GM10248 (cell line): Measurements from ENCODE around the gene TMEM89.

Experiments
- CTCF ChIA-PET: fragments of 300-600 bp; sonication (Branson Sonifier 250); formaldehyde crosslinking; extraction: SDS; loops from one replicate; lab custom pipeline; 2021; ENCODE audit warnings: antibody characterized with exemption; lab: Yijun Ruan, JAX
- POLR2A ChIA-PET: fragments of 350-650 bp; sonication (Branson Sonifier 250); formaldehyde crosslinking; extraction: SDS; loops from one replicate; lab custom pipeline; 2020; ENCODE audit warnings: antibody characterized with exemption; lab: Yijun Ruan, JAX
- DNase-seq: peaks from one replicate; pipeline ENCODE4 v3.0.0; 2012; ENCODE audit errors: extremely low spot score
- CTCF ChIP-seq: IDR thresholded peaks from 2 replicates; pipeline ENCODE4 v1.5.1; 2012; ENCODE audit warnings: mild to moderate bottlenecking, low read depth; ENCODE audit errors: extremely low read depth, missing control alignments, control extremely low read depth

Gene TMEM89

DNA sequence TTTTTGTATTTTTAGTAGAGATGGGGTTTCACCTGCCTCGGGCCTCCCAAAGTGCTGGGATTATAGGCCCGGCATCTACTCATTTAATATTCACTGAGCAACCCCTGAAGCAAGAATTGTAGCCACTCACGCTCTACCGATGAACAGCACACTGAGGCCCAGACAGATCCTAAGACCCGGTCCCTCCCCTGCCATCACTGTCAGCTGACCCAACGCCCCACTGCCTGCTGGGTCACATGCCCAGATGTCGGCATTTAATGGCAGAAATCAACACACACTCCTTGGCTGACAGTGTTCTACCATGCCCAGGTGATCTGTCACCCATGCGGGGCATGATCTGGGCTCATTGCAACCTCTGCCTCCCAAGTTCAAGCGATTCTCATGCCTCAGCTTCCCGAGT is 3.2 kb upstream of the TMEM89 start:
- TF ChIP-seq CTCF: no peak
- ChIA-PET POLR2A (no interaction called here), CTCF (interaction anchor here (1.0 to 4.4 kb wide), 4 partner anchors 10 to 61 kb away, joined by 3 to 35 read pairs (median 8); partner anchors contain the start of genes NCKIPSD, SLC26A6 and UQCRC1)
- no peak for DNase-seq

GRCh38 chr3:48623851-48624547 is 2.4 kb upstream of the TMEM89 start:
- TF ChIP-seq CTCF: no peak
- ChIA-PET POLR2A (interaction anchor here (1.2 kb wide), 1 partner anchor 12 kb away, joined by 4 read pairs; the partner anchor contains the start of gene SLC26A6), CTCF (interaction anchor here (0.9 to 4.4 kb wide), 6 partner anchors 11 to 223 kb away, joined by 3 to 35 read pairs (median 4); partner anchors contain the start of genes PFKFB4, SLC26A6 and UQCRC1)
- no peak for DNase-seq

DNA sequence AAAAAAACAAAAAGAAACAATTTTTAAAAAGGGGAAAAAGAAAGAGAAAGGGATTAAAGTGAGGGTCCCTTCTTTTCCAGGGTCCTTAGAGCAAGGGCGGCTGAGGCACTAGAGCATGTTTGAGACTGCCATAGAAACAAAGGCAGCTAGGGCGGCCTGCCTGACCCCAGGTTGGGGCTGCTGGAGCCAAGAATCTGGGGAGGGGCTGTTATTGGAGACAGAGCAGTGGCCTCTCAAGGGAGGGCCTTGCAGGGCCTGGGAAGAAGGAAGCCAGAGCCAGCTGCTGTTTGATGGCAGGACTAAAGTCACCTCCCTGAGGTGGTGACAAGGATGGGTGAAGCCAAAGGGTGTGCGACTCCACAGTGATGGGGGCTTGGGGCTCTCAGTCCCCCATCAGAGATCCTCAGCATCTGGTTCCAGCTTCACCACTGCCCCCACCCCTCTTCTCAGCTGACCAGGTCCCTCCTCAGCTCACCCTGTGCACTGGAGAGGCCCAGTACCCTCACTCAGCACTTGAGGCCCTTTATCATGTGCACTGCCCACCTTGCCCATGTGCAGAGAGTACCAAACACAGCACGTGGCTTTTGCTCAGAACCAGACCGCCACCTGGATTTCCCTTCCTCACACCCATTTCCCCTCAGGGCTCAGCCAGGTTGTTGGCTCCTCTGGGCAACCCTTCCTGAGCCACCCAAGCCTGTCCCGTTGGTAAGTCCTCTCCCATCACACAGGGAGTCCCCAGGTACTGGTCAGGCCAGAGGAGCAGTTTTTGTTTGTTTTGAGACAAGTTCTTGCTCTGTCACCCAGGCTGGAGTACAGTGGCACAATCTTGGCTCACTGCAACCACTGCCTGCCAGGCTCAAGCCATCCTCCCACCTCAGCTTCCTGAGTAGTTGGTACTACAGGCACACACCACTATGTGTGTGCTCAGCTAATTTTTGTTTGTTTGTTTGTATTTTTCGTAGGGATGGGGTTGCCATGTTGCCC is 1.7 kb downstream of the TMEM89 start:
- no peak for DNase-seq
- ChIA-PET CTCF (interaction anchor here (1.1 to 1.2 kb wide), 3 partner anchors 9 to 17 kb away, joined by 3 to 6 read pairs (median 4); partner anchors contain the start of gene SLC26A6), POLR2A (no interaction called here)
- TF ChIP-seq CTCF: no peak

- DNase-seq: no peak
- no peak for TF ChIP-seq CTCF
- ChIA-PET POLR2A (no interaction called here), CTCF (interaction anchor here (1.6 kb wide), 1 partner anchor 18 kb away, joined by 6 read pairs; the partner anchor contains the start of gene SLC26A6)
These were observed 4.0 kb downstream of the TMEM89 start for GRCh38 chr3:48617559-48617958.

- POLR2A ChIA-PET: no interaction called here
- CTCF ChIA-PET: interaction anchor here (1.0 to 1.4 kb wide), 3 partner anchors 12 to 178 kb away, joined by 4 read pairs; partner anchors contain the start of gene SLC26A6
- no peak for TF ChIP-seq CTCF
- DNase-seq: no peak
These were observed 7.5 kb downstream of the TMEM89 start for GRCh38 chr3:48614044-48614443.

- no peak for TF ChIP-seq CTCF
- POLR2A ChIA-PET: interaction anchor here (0.7 kb wide), 1 partner anchor 10 kb away, joined by 3 read pairs; no protein-coding TSS in a partner anchor
- CTCF ChIA-PET: interaction anchor here (1.2 to 2.2 kb wide), 2 partner anchors 16 to 23 kb away, joined by 3 to 18 read pairs; partner anchors contain the start of gene SLC26A6
- no peak for DNase-seq
These were observed 9.3 kb downstream of the TMEM89 start for GRCh38 chr3:48612309-48612708.
